ENCODE results near the gene LCLAT1.

Gene LCLAT1

GRCh38 chr2:30527411-30527810, 80.4 kb downstream of the LCLAT1 start:
- Histone ChIP-seq H3K4me3 (ENCODE audit: low read length) (no peak overlapping the region), H3K4me2 (ENCODE audit: low read length) (no peak overlapping the region), H3K4me1 (ENCODE audit: control insufficient read depth, low read length) (no peaks in the 10 kb centered on the region), H3K79me2 (ENCODE audit: control insufficient read depth, low read length) (no peaks in the 10 kb centered on the region), H3K27ac (ENCODE audit: low read depth, low read length) (no peak overlapping the region), H3K27me3 (ENCODE audit: control insufficient read depth, low read length) (no peaks in the 10 kb centered on the region), H4K20me1 (ENCODE audit: control insufficient read depth, insufficient read depth, low read depth, low read length) (no peaks in the 10 kb centered on the region), H3K36me3 (ENCODE audit: control insufficient read depth, low read length) (peaks cover 6% of the 10 kb centered on the region; the same call in 1 of the 2 replicates), H3K9me3 (ENCODE audit: control insufficient read depth, insufficient read depth, low read length) (no peaks in the 10 kb centered on the region), H3F3A (ENCODE audit: control insufficient read depth, insufficient read depth) (no peaks in the 10 kb centered on the region), H3K9me2 (replicated peaks; ENCODE audit: control insufficient read depth, low read length) (no peaks in the 10 kb centered on the region)
- TF ChIP-seq EZH2phosphoT487 (IDR thresholded peaks at IDR 0.05; ENCODE audit: borderline replicate concordance, low read length) (no peak), CTCF (IDR thresholded peaks at IDR 0.05; ENCODE audit: low read depth, low read length, poor library complexity, severe bottlenecking) (no peak)

GRCh38 chr2:30527859-30528258, 80.8 kb downstream of the LCLAT1 start:
- H3K79me2 ChIP-seq (ENCODE audit: control insufficient read depth, low read length): no peaks in the 10 kb centered on the region
- H3K4me3 ChIP-seq (ENCODE audit: low read length): no peak overlapping the region
- H3K4me1 ChIP-seq (ENCODE audit: control insufficient read depth, low read length): no peaks in the 10 kb centered on the region
- H3K4me2 ChIP-seq (ENCODE audit: low read length): no peak overlapping the region
- no peaks in the 10 kb centered on the region for H3K9me3 ChIP-seq (ENCODE audit: control insufficient read depth, insufficient read depth, low read length)
- no peak overlapping the region for H3K27ac ChIP-seq (ENCODE audit: low read depth, low read length)
- H3K36me3 ChIP-seq (ENCODE audit: control insufficient read depth, low read length): peaks cover 7% of the 10 kb centered on the region
- H4K20me1 ChIP-seq (ENCODE audit: control insufficient read depth, insufficient read depth, low read depth, low read length): no peaks in the 10 kb centered on the region
- H3K9me2 ChIP-seq (replicated peaks; ENCODE audit: control insufficient read depth, low read length): no peaks in the 10 kb centered on the region
- TF ChIP-seq EZH2phosphoT487 (IDR thresholded peaks at IDR 0.05; ENCODE audit: borderline replicate concordance, low read length): no peak
- no peak for TF ChIP-seq CTCF (IDR thresholded peaks at IDR 0.05; ENCODE audit: low read depth, low read length, poor library complexity, severe bottlenecking)
- H3K27me3 ChIP-seq (ENCODE audit: control insufficient read depth, low read length): no peaks in the 10 kb centered on the region
- H3F3A ChIP-seq (ENCODE audit: control insufficient read depth, insufficient read depth): no peaks in the 10 kb centered on the region

DNA sequence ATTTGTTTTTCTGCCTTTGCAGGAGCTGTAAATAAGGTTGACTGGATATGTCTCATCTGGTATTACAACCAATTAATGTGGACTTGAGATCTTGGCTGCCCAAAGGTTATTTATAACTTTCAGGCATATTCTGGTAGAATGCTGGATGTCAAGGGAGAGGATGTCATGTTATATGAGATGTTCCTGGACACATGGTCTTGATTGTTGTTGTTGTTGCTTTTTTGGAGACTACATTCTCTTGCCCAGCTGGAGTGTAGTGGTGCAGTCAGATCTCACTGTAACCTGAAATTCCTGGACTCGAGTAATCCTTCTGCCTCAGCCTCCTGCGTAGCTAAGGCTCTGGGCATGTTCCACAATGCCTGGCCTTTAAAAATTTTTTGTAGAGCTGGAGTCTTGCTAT, 83.3 kb downstream of the LCLAT1 start:
- TF ChIP-seq EZH2phosphoT487 (IDR thresholded peaks at IDR 0.05; ENCODE audit: borderline replicate concordance, low read length) (no peak), CTCF (IDR thresholded peaks at IDR 0.05; ENCODE audit: low read depth, low read length, poor library complexity, severe bottlenecking) (no peak)
- no peaks in the 10 kb centered on the region for H3K79me2 ChIP-seq (ENCODE audit: control insufficient read depth, low read length)
- H3K4me1 ChIP-seq (ENCODE audit: control insufficient read depth, low read length): no peaks in the 10 kb centered on the region
- peaks cover 30% of the 10 kb centered on the region for H3K36me3 ChIP-seq (ENCODE audit: control insufficient read depth, low read length)
- no peaks in the 10 kb centered on the region for H3F3A ChIP-seq (ENCODE audit: control insufficient read depth, insufficient read depth)
- H3K27ac ChIP-seq (ENCODE audit: low read depth, low read length): no peak overlapping the region
- no peak overlapping the region for H3K4me3 ChIP-seq (ENCODE audit: low read length)
- H3K4me2 ChIP-seq (ENCODE audit: low read length): no peak overlapping the region
- no peaks in the 10 kb centered on the region for H3K27me3 ChIP-seq (ENCODE audit: control insufficient read depth, low read length)
- H3K9me3 ChIP-seq (ENCODE audit: control insufficient read depth, insufficient read depth, low read length): no peaks in the 10 kb centered on the region
- no peaks in the 10 kb centered on the region for H3K9me2 ChIP-seq (replicated peaks; ENCODE audit: control insufficient read depth, low read length)
- no peaks in the 10 kb centered on the region for H4K20me1 ChIP-seq (ENCODE audit: control insufficient read depth, insufficient read depth, low read depth, low read length)

GRCh38 chr2:30541680-30542079, 94.6 kb downstream of the LCLAT1 start:
- no peaks in the 10 kb centered on the region for H3K4me1 ChIP-seq (ENCODE audit: control insufficient read depth, low read length)
- no peaks in the 10 kb centered on the region for H3K9me2 ChIP-seq (replicated peaks; ENCODE audit: control insufficient read depth, low read length)
- H3F3A ChIP-seq (ENCODE audit: control insufficient read depth, insufficient read depth): no peaks in the 10 kb centered on the region
- H3K4me2 ChIP-seq (ENCODE audit: low read length): no peak overlapping the region
- H3K4me3 ChIP-seq (ENCODE audit: low read length): no peak overlapping the region
- TF ChIP-seq CTCF (IDR thresholded peaks at IDR 0.05; ENCODE audit: low read depth, low read length, poor library complexity, severe bottlenecking) (no peak), EZH2phosphoT487 (IDR thresholded peaks at IDR 0.05; ENCODE audit: borderline replicate concordance, low read length) (no peak)
- no peaks in the 10 kb centered on the region for H4K20me1 ChIP-seq (ENCODE audit: control insufficient read depth, insufficient read depth, low read depth, low read length)
- H3K27ac ChIP-seq (ENCODE audit: low read depth, low read length): no peak overlapping the region
- H3K27me3 ChIP-seq (ENCODE audit: control insufficient read depth, low read length): no peaks in the 10 kb centered on the region
- H3K36me3 ChIP-seq (ENCODE audit: control insufficient read depth, low read length): no peaks in the 10 kb centered on the region
- no peaks in the 10 kb centered on the region for H3K9me3 ChIP-seq (ENCODE audit: control insufficient read depth, insufficient read depth, low read length)
- no peaks in the 10 kb centered on the region for H3K79me2 ChIP-seq (ENCODE audit: control insufficient read depth, low read length)

Data from DOHH2 (cell line).